ENCODE results near the gene MAML1. TPM values are rescaled to one million over a fixed set of nuclear protein-coding genes. Genes with fewer than 3 reads are reported as not detected.

Gene MAML1
- total and polyA plus RNA-seq, 3 donors from 2014 or later: 23.5 to 60.7 (median 52.5) TPM

GRCh38 chr5:179746872-179747271, 14.2 kb downstream of the MAML1 start:
- WGBS, 2 donors: 85 to 91% methylated on average over 2 of the region's 2 CpGs
- no peak for DNase-seq
- Histone ChIP-seq H3K27me3 (no peaks in the 10 kb centered on the region), H3K36me3 (ENCODE audit: low read depth, missing control alignments) (no peaks in the 10 kb centered on the region), H3K4me3 (no peak overlapping the region), H3K27ac (no peak overlapping the region), H3K4me1 (no peaks in the 10 kb centered on the region), H3K9me3 (no peaks in the 10 kb centered on the region)
- TF ChIP-seq POLR2A (IDR thresholded peaks at IDR 0.05): no peak
- TF ChIP-seq, protein P1, sequence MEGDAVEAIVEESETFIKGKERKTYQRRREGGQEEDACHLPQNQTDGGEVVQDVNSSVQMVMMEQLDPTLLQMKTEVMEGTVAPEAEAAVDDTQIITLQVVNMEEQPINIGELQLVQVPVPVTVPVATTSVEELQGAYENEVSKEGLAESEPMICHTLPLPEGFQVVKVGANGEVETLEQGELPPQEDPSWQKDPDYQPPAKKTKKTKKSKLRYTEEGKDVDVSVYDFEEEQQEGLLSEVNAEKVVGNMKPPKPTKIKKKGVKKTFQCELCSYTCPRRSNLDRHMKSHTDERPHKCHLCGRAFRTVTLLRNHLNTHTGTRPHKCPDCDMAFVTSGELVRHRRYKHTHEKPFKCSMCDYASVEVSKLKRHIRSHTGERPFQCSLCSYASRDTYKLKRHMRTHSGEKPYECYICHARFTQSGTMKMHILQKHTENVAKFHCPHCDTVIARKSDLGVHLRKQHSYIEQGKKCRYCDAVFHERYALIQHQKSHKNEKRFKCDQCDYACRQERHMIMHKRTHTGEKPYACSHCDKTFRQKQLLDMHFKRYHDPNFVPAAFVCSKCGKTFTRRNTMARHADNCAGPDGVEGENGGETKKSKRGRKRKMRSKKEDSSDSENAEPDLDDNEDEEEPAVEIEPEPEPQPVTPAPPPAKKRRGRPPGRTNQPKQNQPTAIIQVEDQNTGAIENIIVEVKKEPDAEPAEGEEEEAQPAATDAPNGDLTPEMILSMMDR (IDR thresholded peaks at IDR 0.05): no peak
- intact Hi-C loops (cut with DNase I; ENCODE audit: low total_unique reads): no loop called here

GRCh38 chr5:179747811-179748210, 15.2 kb downstream of the MAML1 start:
- no peaks in the 10 kb centered on the region for H3K4me1 ChIP-seq
- TF ChIP-seq, protein P1 (IDR thresholded peaks at IDR 0.05): no peak
- no peak for TF ChIP-seq POLR2A (IDR thresholded peaks at IDR 0.05)
- H3K9me3 ChIP-seq: no peaks in the 10 kb centered on the region
- intact Hi-C loops (cut with DNase I; ENCODE audit: low total_unique reads): no loop called here
- no peaks in the 10 kb centered on the region for H3K27me3 ChIP-seq
- H3K4me3 ChIP-seq: no peak overlapping the region
- WGBS, 2 donors: 85 to 90% methylated on average over 3 of the region's 3 CpGs
- no peaks in the 10 kb centered on the region for H3K36me3 ChIP-seq (ENCODE audit: low read depth, missing control alignments)
- DNase-seq: no peak
- H3K27ac ChIP-seq: no peak overlapping the region

GRCh38 chr5:179749857-179750508, 17.4 kb downstream of the MAML1 start:
- no peak overlapping the region for H3K27ac ChIP-seq
- H3K36me3 ChIP-seq (ENCODE audit: low read depth, missing control alignments): no peaks in the 10 kb centered on the region
- TF ChIP-seq POLR2A (IDR thresholded peaks at IDR 0.05): no peak
- TF ChIP-seq, protein P1 (IDR thresholded peaks at IDR 0.05): no peak
- no peak for DNase-seq
- no peak overlapping the region for H3K4me3 ChIP-seq
- H3K4me1 ChIP-seq: peaks cover 8% of the 10 kb centered on the region
- no peaks in the 10 kb centered on the region for H3K9me3 ChIP-seq
- WGBS, 2 donors: 65 to 84% methylated on average over 7 to 8 of the region's 8 CpGs
- H3K27me3 ChIP-seq: no peaks in the 10 kb centered on the region
- intact Hi-C loops (cut with DNase I; ENCODE audit: low total_unique reads): no loop called here

- WGBS, 2 donors: 89 to 92% methylated on average over 5 of the region's 5 CpGs
- DNase-seq: no peak
- intact Hi-C loops (cut with DNase I; ENCODE audit: low total_unique reads): no loop called here
- Histone ChIP-seq H3K4me1 (peaks cover 16% of the 10 kb centered on the region), H3K9me3 (no peaks in the 10 kb centered on the region), H3K27ac (peak overlapping the region in 1 of 2 donors; percentile 59), H3K27me3 (no peaks in the 10 kb centered on the region), H3K4me3 (no peak overlapping the region), H3K36me3 (ENCODE audit: low read depth, missing control alignments) (no peaks in the 10 kb centered on the region)
- no peak for TF ChIP-seq POLR2A (IDR thresholded peaks at IDR 0.05)
- TF ChIP-seq, protein P1 (IDR thresholded peaks at IDR 0.05): no peak
Measured at GRCh38 chr5:179753971-179754370, 21.3 kb downstream of the MAML1 start.

DNA sequence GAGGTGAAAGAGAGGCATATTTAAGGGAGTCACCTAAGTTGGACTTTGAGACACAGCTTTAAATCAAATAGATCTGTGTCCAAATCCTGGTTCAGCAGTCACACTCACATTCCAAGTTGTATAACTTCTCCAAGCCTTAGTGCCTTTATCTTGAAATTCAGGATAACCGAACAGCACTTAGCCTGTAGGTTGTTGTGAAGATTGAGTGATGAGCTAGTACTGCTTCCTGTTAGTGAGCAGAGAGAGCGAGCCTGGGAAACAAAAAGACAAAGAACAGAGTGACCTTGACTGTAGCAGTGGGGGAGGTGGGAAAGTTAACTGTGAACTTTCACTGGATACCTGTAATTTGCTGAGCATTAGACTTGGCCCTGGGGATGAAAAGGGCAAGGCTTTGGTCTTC, 22.4 kb downstream of the MAML1 start:
- no peaks in the 10 kb centered on the region for H3K9me3 ChIP-seq
- DNase-seq: peak; percentile 42
- WGBS, 2 donors: 26 to 44% methylated on average over 2 of the region's 2 CpGs
- intact Hi-C loops (cut with DNase I; ENCODE audit: low total_unique reads): no loop called here
- no peaks in the 10 kb centered on the region for H3K36me3 ChIP-seq (ENCODE audit: low read depth, missing control alignments)
- H3K27ac ChIP-seq: peak overlapping the region in 1 of 2 donors; percentile 59
- no peak overlapping the region for H3K4me3 ChIP-seq
- H3K4me1 ChIP-seq: peaks cover 16% of the 10 kb centered on the region
- TF ChIP-seq, protein P1 (IDR thresholded peaks at IDR 0.05): no peak
- TF ChIP-seq POLR2A (IDR thresholded peaks at IDR 0.05): no peak
- H3K27me3 ChIP-seq: no peaks in the 10 kb centered on the region
